Measurements from ENCODE around the gene ATRNL1.

DNA sequence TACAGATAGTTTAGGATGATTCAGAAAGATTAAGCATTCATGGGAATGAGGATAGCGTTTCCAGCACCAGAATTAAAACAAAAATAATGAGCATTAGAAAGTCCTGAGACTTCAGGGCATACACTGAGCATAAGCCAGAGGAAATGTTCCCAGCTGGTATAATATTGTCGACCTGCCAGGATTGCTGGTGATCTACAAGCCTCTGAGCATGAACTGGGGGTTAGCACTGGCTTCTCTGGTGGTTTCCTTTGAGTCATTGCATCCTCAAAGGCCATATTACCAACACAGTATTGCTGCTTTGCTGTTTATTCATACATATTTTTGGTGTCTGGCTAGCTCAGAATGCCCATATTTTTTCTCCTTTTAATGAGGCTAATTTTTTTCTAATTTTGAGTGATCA is 10.7 kb upstream of the ATRNL1 start:
- TF ChIP-seq, protein P1, sequence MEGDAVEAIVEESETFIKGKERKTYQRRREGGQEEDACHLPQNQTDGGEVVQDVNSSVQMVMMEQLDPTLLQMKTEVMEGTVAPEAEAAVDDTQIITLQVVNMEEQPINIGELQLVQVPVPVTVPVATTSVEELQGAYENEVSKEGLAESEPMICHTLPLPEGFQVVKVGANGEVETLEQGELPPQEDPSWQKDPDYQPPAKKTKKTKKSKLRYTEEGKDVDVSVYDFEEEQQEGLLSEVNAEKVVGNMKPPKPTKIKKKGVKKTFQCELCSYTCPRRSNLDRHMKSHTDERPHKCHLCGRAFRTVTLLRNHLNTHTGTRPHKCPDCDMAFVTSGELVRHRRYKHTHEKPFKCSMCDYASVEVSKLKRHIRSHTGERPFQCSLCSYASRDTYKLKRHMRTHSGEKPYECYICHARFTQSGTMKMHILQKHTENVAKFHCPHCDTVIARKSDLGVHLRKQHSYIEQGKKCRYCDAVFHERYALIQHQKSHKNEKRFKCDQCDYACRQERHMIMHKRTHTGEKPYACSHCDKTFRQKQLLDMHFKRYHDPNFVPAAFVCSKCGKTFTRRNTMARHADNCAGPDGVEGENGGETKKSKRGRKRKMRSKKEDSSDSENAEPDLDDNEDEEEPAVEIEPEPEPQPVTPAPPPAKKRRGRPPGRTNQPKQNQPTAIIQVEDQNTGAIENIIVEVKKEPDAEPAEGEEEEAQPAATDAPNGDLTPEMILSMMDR (conservative IDR thresholded peaks at IDR 0.05; ENCODE audit: low read depth, low read length): no peak
- TF ChIP-seq EZH2 (IDR thresholded peaks at IDR 0.05; ENCODE audit: low read length, unreplicated experiment) (no peak), EZH2phosphoT487 (IDR thresholded peaks at IDR 0.05; ENCODE audit: borderline replicate concordance, low read length) (no peak)
